ENCODE results near the gene TOMM40L. TPM values are rescaled to one million over a fixed set of nuclear protein-coding genes. Genes with fewer than 3 reads are reported as not detected.
A peak's percentile ranks its signal among the peaks of the same experiment; 100 is the strongest.

Gene TOMM40L
- total RNA-seq, 4 donors from 2014 or later: 9.1 to 24.1 (median 16.3) TPM

GRCh38 chr1:161196521-161197451 lies 29.1 kb upstream of the TOMM40L start:
- H3K27me3 ChIP-seq: no peaks in the 10 kb centered on the region
- H3K36me3 ChIP-seq: peaks cover 0 to 51% (median 13%) of the 10 kb centered on the region in 4 donors
- H3K4me3 ChIP-seq: peak overlapping the region; percentile 44 to 57 (median 46)
- intact Hi-C loops (cut with DNase I): loop anchor here (10.0 kb wide), 1 partner anchor 188 kb away; no protein-coding TSS in a partner anchor
- WGBS: 53% methylated on average over 22 of the region's 27 CpGs
- H3K27ac ChIP-seq (replicated peaks in 1 of 4): peak overlapping the region; percentile 92 to 95 (median 94)
- DNase-seq (ENCODE audit: extremely low spot score): no peak
- no peak for TF ChIP-seq CTCF (IDR thresholded peaks at IDR 0.05)
- TF ChIP-seq POLR2AphosphoS5 (IDR thresholded peaks at IDR 0.05): peak; percentile 24 to 47
- TF ChIP-seq EP300 (IDR thresholded peaks at IDR 0.05): no peak
- no peak for TF ChIP-seq POLR2A (IDR thresholded peaks at IDR 0.05; ENCODE audit: low read depth)
- peaks cover 36 to 91% (median 84%) of the 10 kb centered on the region in 4 donors for H3K4me1 ChIP-seq
- no peaks in the 10 kb centered on the region for H3K9me3 ChIP-seq

GRCh38 chr1:161197560-161198193 lies 28.2 kb upstream of the TOMM40L start:
- TF ChIP-seq CTCF (IDR thresholded peaks at IDR 0.05): no peak
- no peak for TF ChIP-seq EP300 (IDR thresholded peaks at IDR 0.05)
- no peak for TF ChIP-seq POLR2A (IDR thresholded peaks at IDR 0.05; ENCODE audit: low read depth)
- TF ChIP-seq POLR2AphosphoS5 (IDR thresholded peaks at IDR 0.05): no peak
- Histone ChIP-seq H3K36me3 (peaks cover 0 to 42% (median 11%) of the 10 kb centered on the region in 4 donors), H3K4me1 (peaks cover 35 to 90% (median 80%) of the 10 kb centered on the region in 4 donors), H3K27me3 (no peaks in the 10 kb centered on the region), H3K27ac (replicated peaks in 1 of 4) (peak overlapping the region; percentile 92 to 95 (median 94)), H3K4me3 (peak overlapping the region; percentile 44 to 57 (median 46)), H3K9me3 (no peaks in the 10 kb centered on the region)
- DNase-seq (ENCODE audit: extremely low spot score): no peak
- intact Hi-C loops (cut with DNase I): loop anchor here (10.0 kb wide), 1 partner anchor 187 kb away; no protein-coding TSS in a partner anchor
- WGBS: 68% methylated on average over 8 of the region's 11 CpGs

GRCh38 chr1:161198194-161198896 lies 27.5 kb upstream of the TOMM40L start:
- H3K27ac ChIP-seq (replicated peaks in 1 of 4): peak overlapping the region; percentile 92 to 95 (median 94)

More at GRCh38 chr1:161198194-161198896, 27.5 kb upstream of the TOMM40L start:
- Histone ChIP-seq H3K4me1 (peaks cover 33 to 90% (median 83%) of the 10 kb centered on the region in 4 donors), H3K9me3 (no peaks in the 10 kb centered on the region), H3K4me3 (peak overlapping the region; percentile 44 to 57 (median 46)), H3K36me3 (peaks cover 0 to 37% (median 8%) of the 10 kb centered on the region in 4 donors), H3K27me3 (no peaks in the 10 kb centered on the region)
- 18% methylated on average over 16 of the region's 20 CpGs for WGBS
- no peak for DNase-seq (ENCODE audit: extremely low spot score)
- TF ChIP-seq POLR2AphosphoS5 (IDR thresholded peaks at IDR 0.05): peak in 1 of 2 donors; percentile 5
- TF ChIP-seq CTCF (IDR thresholded peaks at IDR 0.05): no peak
- no peak for TF ChIP-seq EP300 (IDR thresholded peaks at IDR 0.05)
- intact Hi-C loops (cut with DNase I): loop anchor here (10.0 kb wide), 1 partner anchor 186 kb away; no protein-coding TSS in a partner anchor

All from esophagus muscularis mucosa (tissue), 4 donors.